ENCODE measurements around the gene PLXND1. TPM values are rescaled to one million over a fixed set of nuclear protein-coding genes. Genes with fewer than 3 reads are reported as not detected.

PLXND1 gene
- total RNA-seq, 1 experiment from 2014 or later: 47.3 TPM

DNA sequence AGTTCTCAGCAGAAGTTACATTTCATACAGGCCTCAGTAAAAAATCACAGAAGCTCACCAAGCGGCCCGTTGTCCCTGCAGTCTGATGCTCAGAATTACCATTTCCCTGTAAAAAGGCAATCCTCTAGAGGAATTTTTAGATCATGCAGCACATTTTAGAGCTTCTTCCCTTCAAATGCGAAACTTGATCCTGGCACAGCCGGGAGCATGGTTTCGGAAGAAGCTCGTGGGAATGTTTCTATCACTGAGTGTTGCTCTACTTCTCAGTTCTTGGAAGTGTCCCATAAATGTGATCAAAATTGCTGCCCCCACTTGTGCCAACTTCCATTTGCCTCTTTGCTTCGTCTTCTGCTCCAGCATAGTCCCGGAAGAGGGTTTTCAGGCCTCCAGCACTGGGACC is 67.3 kb downstream of the PLXND1 start:
- intact Hi-C loops (cut with micrococcal nuclease): no loop called here
- Histone ChIP-seq H2AFZ (ENCODE audit: low read depth, low read length, poor library complexity, severe bottlenecking) (no peak overlapping the region), H3K27ac (ENCODE audit: low read depth, low read length) (no peak overlapping the region), H3K9me3 (ENCODE audit: control insufficient read depth in 1 of 2, insufficient read depth in 1 of 2, low read depth in 1 of 2, low read length in 2 of 2) (no peaks in the 10 kb centered on the region), H3K4me1 (ENCODE audit: control insufficient read depth in 1 of 2, insufficient read depth in 2 of 2, low read length in 2 of 2) (peaks cover 0 to 4% of the 10 kb centered on the region in 2 experiments; a peak in 1 of 4 replicates), H3K9me2 (ENCODE audit: insufficient read depth) (no peaks in the 10 kb centered on the region), H4K20me1 (ENCODE audit: insufficient read depth) (no peaks in the 10 kb centered on the region), H3K4me2 (ENCODE audit: low read length) (no peak overlapping the region), H3K4me3 (replicated peaks in 1 of 2; ENCODE audit: low read depth in 1 of 2, low read length in 2 of 2) (no peak overlapping the region), H3K36me3 (ENCODE audit: control insufficient read depth in 1 of 2, insufficient read depth in 2 of 2, low read length in 2 of 2) (no peaks in the 10 kb centered on the region), H3K79me2 (ENCODE audit: insufficient read depth, low read length) (no peaks in the 10 kb centered on the region), H3K9ac (ENCODE audit: low read length) (no peak overlapping the region), H3K27me3 (ENCODE audit: insufficient read depth, low read length) (no peaks in the 10 kb centered on the region)
- ChIA-PET POLR2A (no interaction called here), RAD21 (ENCODE audit: low non-redundant PET in 1 of 2, low total read pairs in 2 of 2, uncharacterized antibody in 2 of 2, unreplicated experiment in 2 of 2) (no interaction called here), CTCF (no interaction called here)
- no peak for ATAC-seq
- TF ChIP-seq TCF7L2 (IDR thresholded peaks at IDR 0.05; ENCODE audit: borderline replicate concordance, extremely low read depth, insufficient read depth, insufficient read length): no peak
- BruUV-seq (replicated peaks): no TSS peak
- no peak for DNase-seq (ENCODE audit: low read depth, low spot score)

DNA sequence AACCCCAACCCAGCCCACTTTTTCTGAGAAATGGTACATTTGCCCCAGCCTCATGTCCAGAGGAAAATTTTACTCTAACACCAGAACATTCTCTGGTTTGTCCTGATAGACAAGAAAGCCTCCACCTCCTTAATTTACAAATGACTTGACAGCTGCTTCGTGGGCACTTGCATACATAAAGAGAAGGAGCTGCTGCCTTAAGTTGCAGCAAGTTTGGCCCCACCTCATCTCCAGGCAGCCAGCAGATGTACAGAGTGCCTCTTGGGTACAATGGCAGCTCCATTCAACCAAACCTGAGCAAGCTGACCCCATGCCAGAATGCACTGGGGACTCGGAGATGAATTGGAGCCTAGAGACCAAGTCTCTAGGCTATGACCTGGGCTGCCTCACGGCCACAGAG is 69.7 kb downstream of the PLXND1 start:
- H3K9me3 ChIP-seq (ENCODE audit: control insufficient read depth in 1 of 2, insufficient read depth in 1 of 2, low read depth in 1 of 2, low read length in 2 of 2): no peaks in the 10 kb centered on the region
- RAD21 ChIA-PET (ENCODE audit: low non-redundant PET in 1 of 2, low total read pairs in 2 of 2, uncharacterized antibody in 2 of 2, unreplicated experiment in 2 of 2): no interaction called here
- POLR2A ChIA-PET: no interaction called here
- ATAC-seq (no peak), DNase-seq (ENCODE audit: low read depth, low spot score) (no peak)
- no peak overlapping the region for H3K4me2 ChIP-seq (ENCODE audit: low read length)
- H3K27ac ChIP-seq (ENCODE audit: low read depth, low read length): no peak overlapping the region
- H3K9me2 ChIP-seq (ENCODE audit: insufficient read depth): no peaks in the 10 kb centered on the region
- no peaks in the 10 kb centered on the region for H4K20me1 ChIP-seq (ENCODE audit: insufficient read depth)
- intact Hi-C loops (cut with micrococcal nuclease): no loop called here
- CTCF ChIA-PET: no interaction called here
- no peaks in the 10 kb centered on the region for H3K27me3 ChIP-seq (ENCODE audit: insufficient read depth, low read length)
- no TSS peak for BruUV-seq (replicated peaks)
- H3K4me3 ChIP-seq (replicated peaks in 1 of 2; ENCODE audit: low read depth in 1 of 2, low read length in 2 of 2): no peak overlapping the region
- H3K79me2 ChIP-seq (ENCODE audit: insufficient read depth, low read length): no peaks in the 10 kb centered on the region
- no peak overlapping the region for H2AFZ ChIP-seq (ENCODE audit: low read depth, low read length, poor library complexity, severe bottlenecking)
- H3K4me1 ChIP-seq (ENCODE audit: control insufficient read depth in 1 of 2, insufficient read depth in 2 of 2, low read length in 2 of 2): peaks cover 0 to 4% of the 10 kb centered on the region in 2 experiments; a peak in 1 of 4 replicates
- no peak for TF ChIP-seq FOSL1 (IDR thresholded peaks at IDR 0.05; ENCODE audit: low read depth)
- TF ChIP-seq EGR1 (IDR thresholded peaks at IDR 0.05; ENCODE audit: low read depth): no peak
- TF ChIP-seq, protein P1, sequence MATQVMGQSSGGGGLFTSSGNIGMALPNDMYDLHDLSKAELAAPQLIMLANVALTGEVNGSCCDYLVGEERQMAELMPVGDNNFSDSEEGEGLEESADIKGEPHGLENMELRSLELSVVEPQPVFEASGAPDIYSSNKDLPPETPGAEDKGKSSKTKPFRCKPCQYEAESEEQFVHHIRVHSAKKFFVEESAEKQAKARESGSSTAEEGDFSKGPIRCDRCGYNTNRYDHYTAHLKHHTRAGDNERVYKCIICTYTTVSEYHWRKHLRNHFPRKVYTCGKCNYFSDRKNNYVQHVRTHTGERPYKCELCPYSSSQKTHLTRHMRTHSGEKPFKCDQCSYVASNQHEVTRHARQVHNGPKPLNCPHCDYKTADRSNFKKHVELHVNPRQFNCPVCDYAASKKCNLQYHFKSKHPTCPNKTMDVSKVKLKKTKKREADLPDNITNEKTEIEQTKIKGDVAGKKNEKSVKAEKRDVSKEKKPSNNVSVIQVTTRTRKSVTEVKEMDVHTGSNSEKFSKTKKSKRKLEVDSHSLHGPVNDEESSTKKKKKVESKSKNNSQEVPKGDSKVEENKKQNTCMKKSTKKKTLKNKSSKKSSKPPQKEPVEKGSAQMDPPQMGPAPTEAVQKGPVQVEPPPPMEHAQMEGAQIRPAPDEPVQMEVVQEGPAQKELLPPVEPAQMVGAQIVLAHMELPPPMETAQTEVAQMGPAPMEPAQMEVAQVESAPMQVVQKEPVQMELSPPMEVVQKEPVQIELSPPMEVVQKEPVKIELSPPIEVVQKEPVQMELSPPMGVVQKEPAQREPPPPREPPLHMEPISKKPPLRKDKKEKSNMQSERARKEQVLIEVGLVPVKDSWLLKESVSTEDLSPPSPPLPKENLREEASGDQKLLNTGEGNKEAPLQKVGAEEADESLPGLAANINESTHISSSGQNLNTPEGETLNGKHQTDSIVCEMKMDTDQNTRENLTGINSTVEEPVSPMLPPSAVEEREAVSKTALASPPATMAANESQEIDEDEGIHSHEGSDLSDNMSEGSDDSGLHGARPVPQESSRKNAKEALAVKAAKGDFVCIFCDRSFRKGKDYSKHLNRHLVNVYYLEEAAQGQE (IDR thresholded peaks at IDR 0.05; ENCODE audit: low read depth): no peak
- no peaks in the 10 kb centered on the region for H3K36me3 ChIP-seq (ENCODE audit: control insufficient read depth in 1 of 2, insufficient read depth in 2 of 2, low read length in 2 of 2)
- H3K9ac ChIP-seq (ENCODE audit: low read length): no peak overlapping the region

Measured in HCT116 (cell line).